HEK293 (cell line): ENCODE data around the gene USP3.

Experiments
- CTCF ChIA-PET: fragments of 350-600 bp; formaldehyde crosslinking; extraction: SDS; loops from one replicate; lab custom pipeline; 2021; ENCODE audit warnings: antibody characterized with exemption; lab: Yijun Ruan, JAX
- POLR2A ChIA-PET: fragments of 300-600 bp; formaldehyde crosslinking; extraction: SDS; loops from one replicate; lab custom pipeline; 2020; ENCODE audit warnings: antibody characterized with exemption, inconsistent platforms; lab: Yijun Ruan, JAX
- H3K27ac ChIP-seq: fragments of 200-500 bp; sonication (Bioruptor generic); 2 replicates; pipeline ENCODE4 v1.5.1; 2014; ENCODE audit warnings: low read depth, low read length, control low read depth, inconsistent platforms; ENCODE audit errors: extremely low read depth
- H3K36me3 ChIP-seq, 2 experiments: fragments of 200-500 bp in 1 of 2; sonication (Bioruptor generic) in 1 of 2; 1 replicate in 1 of 2; 2 replicates in 1 of 2; pipeline ENCODE4 v1.5.1; 2014 to 2017; ENCODE audit warnings: inconsistent platforms in 2 of 2, low read length in 2 of 2; ENCODE audit not compliant: control insufficient read depth in 2 of 2, insufficient read depth in 1 of 2
- H3K4me1 ChIP-seq: fragments of 200-500 bp; sonication (Bioruptor generic); 2 replicates; pipeline ENCODE4 v1.5.1; 2014; ENCODE audit warnings: mild to moderate bottlenecking, low read length, inconsistent platforms; ENCODE audit not compliant: control insufficient read depth, insufficient read depth
- H3K4me3 ChIP-seq: 2 replicates; pipeline ENCODE4 v1.5.1; 2011; ENCODE audit warnings: low read depth, mild to moderate bottlenecking, control low read depth, low read length, moderate library complexity
- H3K9me3 ChIP-seq: fragments of 200-500 bp; sonication (Bioruptor generic); 2 replicates; pipeline ENCODE4 v1.5.1; 2014; ENCODE audit warnings: low read depth, low read length, inconsistent platforms; ENCODE audit not compliant: control insufficient read depth, insufficient read depth
- BCL11A ChIP-seq: fragments of 450-650 bp; formaldehyde crosslinking; IDR thresholded peaks from 2 replicates; pipeline ENCODE4 v1.5.1; 2016; ENCODE audit warnings: low read depth, missing biosample characterization, missing genetic modification characterization
- GLIS2 ChIP-seq: fragments of 450-650 bp; formaldehyde crosslinking; IDR thresholded peaks from 2 replicates; pipeline ENCODE4 v1.5.1; 2016; ENCODE audit warnings: missing biosample characterization, missing genetic modification characterization
- RBAK ChIP-seq: fragments of 450-650 bp; formaldehyde crosslinking; IDR thresholded peaks from 2 replicates; pipeline ENCODE4 v1.5.1; 2016; ENCODE audit warnings: missing biosample characterization, missing genetic modification characterization
- SCRT1 ChIP-seq: fragments of 450-650 bp; formaldehyde crosslinking; IDR thresholded peaks from 2 replicates; pipeline ENCODE4 v1.5.1; 2016; ENCODE audit warnings: missing biosample characterization, missing genetic modification characterization, borderline replicate concordance
- ZBTB17 ChIP-seq: fragments of 450-650 bp; formaldehyde crosslinking; IDR thresholded peaks from 2 replicates; pipeline ENCODE4 v1.5.1; 2016; ENCODE audit warnings: missing biosample characterization, missing genetic modification characterization
- ZFHX2 ChIP-seq: fragments of 450-650 bp; formaldehyde crosslinking; conservative IDR thresholded peaks from 2 replicates; pipeline ENCODE4 v1.5.1; 2016; ENCODE audit warnings: missing biosample characterization, missing genetic modification characterization
- ZIC2 ChIP-seq: fragments of 450-650 bp; formaldehyde crosslinking; IDR thresholded peaks from 2 replicates; pipeline ENCODE4 v1.5.1; 2016; ENCODE audit warnings: missing biosample characterization, missing genetic modification characterization
- ZNF155 ChIP-seq: fragments of 450-650 bp; formaldehyde crosslinking; IDR thresholded peaks from 2 replicates; pipeline ENCODE4 v1.5.1; 2016; ENCODE audit warnings: missing biosample characterization, missing genetic modification characterization
- ZNF19 ChIP-seq: fragments of 450-650 bp; formaldehyde crosslinking; IDR thresholded peaks from 2 replicates; pipeline ENCODE4; 2016; ENCODE audit warnings: missing biosample characterization, missing genetic modification characterization, low read depth
- ZNF2 ChIP-seq: fragments of 450-650 bp; formaldehyde crosslinking; IDR thresholded peaks from 2 replicates; pipeline ENCODE4 v1.5.1; 2016; ENCODE audit warnings: missing biosample characterization, missing genetic modification characterization
- ZNF202 ChIP-seq: fragments of 450-650 bp; formaldehyde crosslinking; IDR thresholded peaks from 2 replicates; pipeline ENCODE4 v1.5.1; 2016; ENCODE audit warnings: missing biosample characterization, missing genetic modification characterization, borderline replicate concordance
- ZNF366 ChIP-seq: fragments of 450-650 bp; formaldehyde crosslinking; conservative IDR thresholded peaks from 2 replicates; pipeline ENCODE4 v1.5.1; 2016; ENCODE audit warnings: missing biosample characterization, missing genetic modification characterization
- ZNF391 ChIP-seq: fragments of 450-650 bp; formaldehyde crosslinking; IDR thresholded peaks from 2 replicates; pipeline ENCODE4 v1.5.1; 2016; ENCODE audit warnings: low read depth, missing biosample characterization, missing genetic modification characterization, borderline replicate concordance
- ZNF394 ChIP-seq: fragments of 450-650 bp; formaldehyde crosslinking; IDR thresholded peaks from 2 replicates; pipeline ENCODE4 v1.5.1; 2016; ENCODE audit warnings: missing biosample characterization, missing genetic modification characterization, mild to moderate bottlenecking, moderate library complexity, borderline replicate concordance
- ZNF624 ChIP-seq: fragments of 450-650 bp; formaldehyde crosslinking; IDR thresholded peaks from 2 replicates; pipeline ENCODE4 v1.5.1; 2017; ENCODE audit warnings: missing biosample characterization, missing genetic modification characterization
- ZNF629 ChIP-seq: fragments of 450-650 bp; formaldehyde crosslinking; IDR thresholded peaks from 2 replicates; pipeline ENCODE4 v1.5.1; 2017; ENCODE audit warnings: missing biosample characterization, missing genetic modification characterization
- ZNF658 ChIP-seq: fragments of 450-650 bp; formaldehyde crosslinking; IDR thresholded peaks from 2 replicates; pipeline ENCODE4; 2016; ENCODE audit warnings: missing biosample characterization, missing genetic modification characterization
- ZNF670 ChIP-seq: fragments of 450-650 bp; formaldehyde crosslinking; IDR thresholded peaks from 2 replicates; pipeline ENCODE4 v1.5.1; 2016; ENCODE audit warnings: missing biosample characterization, missing genetic modification characterization, low read depth
- TF ChIP-seq, protein P1 (sequence below): fragments of 450-650 bp; formaldehyde crosslinking; IDR thresholded peaks from 2 replicates; pipeline ENCODE4 v1.5.1; 2017; ENCODE audit warnings: missing biosample characterization, mild to moderate bottlenecking, missing genetic modification characterization, moderate library complexity
- TF ChIP-seq, protein P2 (sequence below): fragments of 450-650 bp; formaldehyde crosslinking; IDR thresholded peaks from 2 replicates; pipeline ENCODE4 v1.5.1; 2016; ENCODE audit warnings: missing biosample characterization, missing genetic modification characterization
- TF ChIP-seq, protein P3 (sequence below): fragments of 450-650 bp; formaldehyde crosslinking; IDR thresholded peaks from 2 replicates; pipeline ENCODE4 v1.5.1; 2017; ENCODE audit warnings: missing biosample characterization, missing genetic modification characterization

USP3 gene

DNA sequence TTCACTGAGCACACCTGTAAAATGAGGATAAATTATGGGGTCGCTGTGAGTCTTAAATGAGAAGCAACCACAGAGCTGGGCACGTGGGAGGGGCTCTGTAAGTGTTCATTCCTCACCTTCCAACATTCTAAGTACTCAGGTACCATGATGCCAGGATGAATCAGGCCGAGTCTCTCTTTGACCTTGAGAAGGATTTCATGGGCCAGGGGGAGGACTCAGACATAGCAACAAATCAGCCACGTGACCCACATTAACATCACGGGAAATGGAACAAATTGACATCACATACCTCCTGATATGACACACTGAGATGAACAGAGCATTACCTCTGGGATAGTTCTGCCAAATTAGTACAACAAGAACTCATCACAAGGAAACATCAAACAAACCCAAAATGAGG is 35.2 kb upstream of the USP3 start (continued):
- TF ChIP-seq, protein P1, sequence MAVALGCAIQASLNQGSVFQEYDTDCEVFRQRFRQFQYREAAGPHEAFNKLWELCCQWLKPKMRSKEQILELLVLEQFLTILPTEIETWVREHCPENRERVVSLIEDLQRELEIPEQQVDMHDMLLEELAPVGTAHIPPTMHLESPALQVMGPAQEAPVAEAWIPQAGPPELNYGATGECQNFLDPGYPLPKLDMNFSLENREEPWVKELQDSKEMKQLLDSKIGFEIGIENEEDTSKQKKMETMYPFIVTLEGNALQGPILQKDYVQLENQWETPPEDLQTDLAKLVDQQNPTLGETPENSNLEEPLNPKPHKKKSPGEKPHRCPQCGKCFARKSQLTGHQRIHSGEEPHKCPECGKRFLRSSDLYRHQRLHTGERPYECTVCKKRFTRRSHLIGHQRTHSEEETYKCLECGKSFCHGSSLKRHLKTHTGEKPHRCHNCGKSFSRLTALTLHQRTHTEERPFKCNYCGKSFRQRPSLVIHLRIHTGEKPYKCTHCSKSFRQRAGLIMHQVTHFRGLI (tag by site-specific recombination) = no peak
- TF ChIP-seq ZNF155 (no peak), BCL11A (tag by site-specific recombination) (no peak)

DNA sequence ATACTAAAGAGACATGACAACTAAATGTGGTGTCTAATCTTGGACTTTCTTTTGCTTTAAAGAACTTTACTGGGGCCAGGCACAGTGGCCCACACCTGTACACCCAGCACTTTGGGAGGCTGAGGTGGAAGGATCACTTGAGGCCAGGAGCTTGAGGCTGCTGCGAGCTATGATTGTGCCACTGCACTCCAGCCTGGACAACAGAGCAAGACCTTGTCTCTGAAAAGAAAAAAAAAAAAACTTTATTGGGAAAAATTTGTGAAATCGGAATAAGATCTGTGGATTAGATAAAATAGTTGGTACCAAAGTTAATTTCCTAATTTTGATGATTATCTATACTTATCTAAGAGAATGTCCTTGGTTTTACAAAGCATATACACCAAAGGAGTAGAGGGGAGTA is 34.4 kb upstream of the USP3 start:
- H3K36me3 ChIP-seq = no peaks in the 10 kb centered on the region
- TF ChIP-seq ZNF658 (no peak), ZNF670 (tag by site-specific recombination) (no peak), ZNF629 (no peak)
- TF ChIP-seq, protein P2, sequence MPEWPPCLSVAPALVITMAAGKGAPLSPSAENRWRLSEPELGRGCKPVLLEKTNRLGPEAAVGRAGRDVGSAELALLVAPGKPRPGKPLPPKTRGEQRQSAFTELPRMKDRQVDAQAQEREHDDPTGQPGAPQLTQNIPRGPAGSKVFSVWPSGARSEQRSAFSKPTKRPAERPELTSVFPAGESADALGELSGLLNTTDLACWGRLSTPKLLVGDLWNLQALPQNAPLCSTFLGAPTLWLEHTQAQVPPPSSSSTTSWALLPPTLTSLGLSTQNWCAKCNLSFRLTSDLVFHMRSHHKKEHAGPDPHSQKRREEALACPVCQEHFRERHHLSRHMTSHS = no peak
- H3K4me1 ChIP-seq = peaks cover 8% of the 10 kb centered on the region
- CTCF ChIA-PET = interaction anchor here (0.8 kb wide), 1 partner anchor 140 kb away, joined by 3 read pairs; no protein-coding TSS in a partner anchor
- POLR2A ChIA-PET = no interaction called here
- no peak overlapping the region for H3K27ac ChIP-seq
- no peak overlapping the region for H3K4me3 ChIP-seq
- H3K9me3 ChIP-seq = no peaks in the 10 kb centered on the region

DNA sequence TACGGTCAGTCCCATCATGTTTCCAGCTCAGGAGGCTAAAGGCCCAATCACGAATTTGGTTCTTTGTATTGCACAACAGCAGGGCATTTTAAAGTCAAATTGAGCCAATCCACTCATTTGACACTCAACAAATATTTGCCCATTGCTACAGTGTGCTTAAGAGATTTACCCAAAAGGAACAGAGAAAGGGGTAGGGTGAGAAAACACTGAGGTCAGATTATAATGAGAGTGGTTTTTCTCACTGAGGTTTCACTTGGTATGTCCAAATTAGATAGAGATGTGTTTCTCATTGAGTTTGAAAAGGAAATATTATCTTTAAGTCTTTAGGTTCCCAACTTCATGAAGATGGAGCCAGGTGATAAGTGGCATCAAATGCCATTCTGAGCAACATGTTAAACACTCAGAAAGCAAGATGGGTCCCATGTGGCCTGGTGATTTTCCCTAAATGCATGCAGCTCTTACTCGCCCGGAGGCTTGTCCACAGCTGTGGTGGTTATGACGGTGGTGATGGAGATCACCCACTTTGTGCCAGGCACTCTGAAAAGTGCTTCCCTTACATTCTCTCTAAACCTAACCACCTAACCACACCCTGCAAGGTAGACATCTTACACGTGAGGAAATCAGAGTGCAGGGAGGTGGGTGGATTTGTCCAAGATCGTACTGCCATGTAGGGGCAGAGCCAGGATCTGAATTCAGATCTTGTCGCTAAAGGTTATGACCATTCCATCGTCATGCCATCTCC is 31.2 kb upstream of the USP3 start:
- ChIA-PET CTCF (interaction anchor here (0.6 kb wide), 1 partner anchor 71 kb away, joined by 3 read pairs; no protein-coding TSS in a partner anchor), POLR2A (no interaction called here)
- Histone ChIP-seq H3K36me3 (no peaks in the 10 kb centered on the region), H3K9me3 (no peaks in the 10 kb centered on the region), H3K4me1 (peaks cover 8% of the 10 kb centered on the region), H3K27ac (no peak overlapping the region), H3K4me3 (no peak overlapping the region)
- no peak for TF ChIP-seq RBAK (tag by site-specific recombination)
- no peak for TF ChIP-seq ZIC2 (tag by site-specific recombination)
- no peak for TF ChIP-seq ZNF394
- TF ChIP-seq ZBTB17 = no peak
- no peak for TF ChIP-seq ZNF366 (tag by site-specific recombination)
- TF ChIP-seq ZNF391 (tag by site-specific recombination) = no peak
- no peak for TF ChIP-seq SCRT1 (tag by site-specific recombination)
- no peak for TF ChIP-seq ZFHX2 (tag by site-specific recombination)
- TF ChIP-seq, protein P3, sequence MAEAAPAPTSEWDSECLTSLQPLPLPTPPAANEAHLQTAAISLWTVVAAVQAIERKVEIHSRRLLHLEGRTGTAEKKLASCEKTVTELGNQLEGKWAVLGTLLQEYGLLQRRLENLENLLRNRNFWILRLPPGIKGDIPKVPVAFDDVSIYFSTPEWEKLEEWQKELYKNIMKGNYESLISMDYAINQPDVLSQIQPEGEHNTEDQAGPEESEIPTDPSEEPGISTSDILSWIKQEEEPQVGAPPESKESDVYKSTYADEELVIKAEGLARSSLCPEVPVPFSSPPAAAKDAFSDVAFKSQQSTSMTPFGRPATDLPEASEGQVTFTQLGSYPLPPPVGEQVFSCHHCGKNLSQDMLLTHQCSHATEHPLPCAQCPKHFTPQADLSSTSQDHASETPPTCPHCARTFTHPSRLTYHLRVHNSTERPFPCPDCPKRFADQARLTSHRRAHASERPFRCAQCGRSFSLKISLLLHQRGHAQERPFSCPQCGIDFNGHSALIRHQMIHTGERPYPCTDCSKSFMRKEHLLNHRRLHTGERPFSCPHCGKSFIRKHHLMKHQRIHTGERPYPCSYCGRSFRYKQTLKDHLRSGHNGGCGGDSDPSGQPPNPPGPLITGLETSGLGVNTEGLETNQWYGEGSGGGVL (tag by site-specific recombination) = no peak
- TF ChIP-seq GLIS2 = no peak
- TF ChIP-seq ZNF202 (tag by site-specific recombination) = no peak
- TF ChIP-seq ZNF19 (tag by site-specific recombination) = no peak
- no peak for TF ChIP-seq ZNF2 (tag by site-specific recombination)
- TF ChIP-seq ZNF624 = no peak
